Activated T-cell treated with anti-CD3 and anti-CD28 coated beads, Interleukin-2, amount 50 U/mL, for 24 hours (primary cell): ENCODE data around the gene ANKS1B.
"Not testable (repeated sequence)": the region's sequence is repeated elsewhere in the genome, so short reads cannot be mapped to it uniquely, and the experiment has no call there.

Source experiments
- DNase-seq: peaks from one replicate; pipeline ENCODE4 v3.0.0-alpha.2; 2020
- H3K27ac Mint-ChIP-seq: 2 replicates; pipeline ENCODE4 v1.8.0; 2020; ENCODE audit warnings: mild to moderate bottlenecking, mixed read lengths
- H3K27me3 Mint-ChIP-seq: 2 replicates; pipeline ENCODE4 v1.8.0; 2020; ENCODE audit warnings: mixed read lengths
- H3K36me3 Mint-ChIP-seq: 2 replicates; pipeline ENCODE4 v1.8.0; 2020; ENCODE audit warnings: low read depth, mixed read lengths
- H3K4me1 Mint-ChIP-seq: 2 replicates; pipeline ENCODE4 v1.8.0; 2020; ENCODE audit warnings: low read depth, mixed read lengths
- H3K4me3 Mint-ChIP-seq: 2 replicates; pipeline ENCODE4 v1.8.0; 2020; ENCODE audit warnings: mild to moderate bottlenecking, moderate library complexity, mixed read lengths
- H3K9me3 Mint-ChIP-seq: 2 replicates; pipeline ENCODE4 v1.8.0; 2020; ENCODE audit warnings: mixed read lengths

Gene ANKS1B

DNA sequence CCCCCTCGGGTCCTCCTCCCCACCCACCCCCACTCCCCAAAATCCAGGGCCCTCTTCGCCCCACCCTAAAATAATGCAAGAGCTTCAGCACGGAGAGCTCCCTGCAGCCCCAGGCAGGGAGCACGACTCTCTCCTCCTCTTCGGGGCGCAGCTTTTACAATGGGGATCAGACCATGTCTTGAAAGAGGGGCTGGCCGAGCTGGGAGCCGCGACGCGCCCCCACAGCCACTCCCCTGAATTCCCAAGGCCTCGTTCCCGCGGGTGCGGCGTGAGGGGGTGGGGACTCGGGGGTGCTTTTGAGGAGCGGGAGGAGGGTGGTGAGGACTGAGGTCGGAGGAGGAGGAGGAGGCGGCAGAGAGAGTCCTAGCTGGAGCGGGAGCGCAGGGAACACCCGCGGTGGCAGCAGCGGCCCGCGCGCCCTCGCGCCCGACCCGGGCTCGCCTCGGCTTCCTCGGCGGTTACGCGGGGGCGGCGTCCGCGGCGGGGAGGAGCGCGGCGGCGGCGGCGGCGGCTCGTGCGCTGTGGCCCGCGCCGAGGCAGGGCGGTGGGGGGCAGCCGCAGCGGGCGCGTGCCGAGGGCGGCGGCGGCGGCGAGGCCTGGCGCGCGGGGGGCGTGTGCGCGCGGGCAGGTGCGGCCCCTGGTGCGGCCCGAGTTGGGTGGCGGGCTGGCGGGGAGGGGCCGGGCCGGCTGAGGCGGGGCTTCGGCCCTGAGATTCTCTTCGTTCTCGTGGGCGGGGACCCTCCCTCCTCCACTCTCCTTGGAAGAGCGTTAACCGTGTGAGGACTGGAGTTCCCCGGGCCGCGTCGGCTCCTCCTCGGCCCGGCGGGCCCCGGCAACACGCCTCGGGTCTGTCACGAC is at the start of gene ANKS1B:
ANKS1B (minus strand) TSS at position 666 of the 858 bp plus-strand sequence. CDS start 699 bp downstream, outside the sequence.
- Mint-ChIP-seq H3K36me3 (no peaks in the 10 kb centered on the region), H3K4me1 (peaks cover 12% of the 10 kb centered on the region), H3K9me3 (no peaks in the 10 kb centered on the region), H3K4me3 (peak within 1 kb of the TSS; percentile 63), H3K27me3 (peaks cover 57% of the 10 kb centered on the region), H3K27ac (no peak within 1 kb of the TSS)
- DNase-seq = peak; percentile 32

DNA sequence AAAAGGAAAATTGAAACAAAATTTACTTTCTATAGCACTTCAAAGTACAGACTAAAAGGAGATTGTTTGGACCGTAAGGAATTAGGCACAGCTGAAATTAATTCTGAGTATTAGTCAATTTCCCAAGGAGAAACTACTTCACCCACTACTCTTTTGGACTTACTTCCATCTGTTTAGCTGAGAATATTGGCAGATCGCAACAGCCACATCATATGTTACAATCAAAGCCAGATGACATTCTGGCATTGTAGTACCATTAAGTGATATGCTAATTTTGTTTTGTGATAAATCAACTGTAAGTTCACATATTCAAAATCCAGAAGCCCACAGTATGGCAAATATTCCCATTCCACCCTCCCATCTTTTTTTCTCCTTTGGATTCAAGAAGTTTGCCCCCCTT is 47.1 kb upstream of the ANKS1B start:
- Mint-ChIP-seq H3K36me3 (peaks cover 41% of the 10 kb centered on the region), H3K4me3 (no peak overlapping the region), H3K4me1 (no peaks in the 10 kb centered on the region), H3K27ac (no peak overlapping the region), H3K27me3 (no peaks in the 10 kb centered on the region), H3K9me3 (no peaks in the 10 kb centered on the region)
- DNase-seq = no peak

GRCh38 chr12:100027671-100028070 is 42.9 kb upstream of the ANKS1B start:
- H3K27ac Mint-ChIP-seq = no peak overlapping the region
- no peaks in the 10 kb centered on the region for H3K4me1 Mint-ChIP-seq
- H3K36me3 Mint-ChIP-seq = peaks cover 18% of the 10 kb centered on the region
- H3K27me3 Mint-ChIP-seq = no peaks in the 10 kb centered on the region
- H3K9me3 Mint-ChIP-seq = no peaks in the 10 kb centered on the region
- H3K4me3 Mint-ChIP-seq = no peak overlapping the region
- DNase-seq = no peak

GRCh38 chr12:100026241-100026640 is 41.5 kb upstream of the ANKS1B start:
- H3K27ac Mint-ChIP-seq = no peak overlapping the region
- H3K4me3 Mint-ChIP-seq = no peak overlapping the region
- H3K27me3 Mint-ChIP-seq = no peaks in the 10 kb centered on the region
- H3K9me3 Mint-ChIP-seq = peaks cover 7% of the 10 kb centered on the region
- H3K4me1 Mint-ChIP-seq = no peaks in the 10 kb centered on the region
- peaks cover 14% of the 10 kb centered on the region for H3K36me3 Mint-ChIP-seq
- no peak for DNase-seq

DNA sequence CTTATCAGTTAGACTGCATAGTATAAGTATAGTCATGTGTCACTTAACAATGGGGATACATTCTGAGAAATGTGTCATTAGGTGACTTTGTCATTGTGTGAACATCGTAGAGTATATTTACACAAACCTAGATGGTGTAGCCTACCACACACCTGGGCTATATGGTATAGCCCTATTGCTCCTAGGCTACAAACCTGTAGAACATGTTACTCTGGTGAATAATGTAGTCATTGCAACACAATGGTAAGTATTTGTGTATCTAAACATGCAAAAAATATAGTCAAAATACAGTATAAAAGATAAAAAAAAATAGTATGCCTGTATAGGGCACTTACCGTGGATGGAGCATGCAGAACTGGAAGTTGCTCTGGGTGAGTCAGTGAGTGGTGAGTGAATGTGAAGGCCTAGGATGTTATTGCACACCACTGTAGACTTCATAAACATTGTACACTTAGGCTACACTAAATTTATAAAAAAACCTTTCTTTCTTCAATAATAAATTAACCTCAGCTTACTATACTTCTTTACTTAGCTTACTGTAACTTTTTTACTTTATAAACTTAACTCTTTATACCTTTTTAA is 40.3 kb upstream of the ANKS1B start:
- no peak for DNase-seq
- H3K4me3 Mint-ChIP-seq = no peak overlapping the region
- no peak overlapping the region for H3K27ac Mint-ChIP-seq
- H3K36me3 Mint-ChIP-seq = peaks cover 14% of the 10 kb centered on the region
- no peaks in the 10 kb centered on the region for H3K27me3 Mint-ChIP-seq
- H3K4me1 Mint-ChIP-seq = no peaks in the 10 kb centered on the region
- H3K9me3 Mint-ChIP-seq = peaks cover 7% of the 10 kb centered on the region

- peaks cover 16% of the 10 kb centered on the region for H3K9me3 Mint-ChIP-seq
- no peaks in the 10 kb centered on the region for H3K4me1 Mint-ChIP-seq
- no peaks in the 10 kb centered on the region for H3K27me3 Mint-ChIP-seq
- peaks cover 20% of the 10 kb centered on the region for H3K36me3 Mint-ChIP-seq
- no peak overlapping the region for H3K4me3 Mint-ChIP-seq
- no peak overlapping the region for H3K27ac Mint-ChIP-seq
- no peak for DNase-seq
These were observed 35.6 kb upstream of the ANKS1B start for GRCh38 chr12:100020370-100020769.

DNA sequence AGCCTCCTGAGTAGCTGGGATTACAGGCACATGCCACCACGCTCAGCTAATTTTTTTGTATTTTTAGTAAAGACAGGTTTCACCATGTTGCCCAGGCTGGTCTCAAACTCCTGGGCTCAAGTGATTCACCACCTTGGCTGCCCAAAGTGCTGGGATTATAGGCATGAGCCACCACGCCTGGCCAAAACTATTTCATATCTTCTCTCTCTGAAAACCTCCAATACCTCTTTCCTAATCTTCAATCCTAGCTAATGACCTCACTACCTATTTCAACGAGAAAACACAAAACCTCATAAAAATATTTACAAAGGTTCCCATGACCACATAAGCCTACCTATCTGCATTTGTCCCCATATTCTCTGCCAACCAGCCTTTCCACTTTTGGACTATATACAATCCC is 32.3 kb upstream of the ANKS1B start:
- Mint-ChIP-seq H3K9me3 (peaks cover 12% of the 10 kb centered on the region), H3K27me3 (no peaks in the 10 kb centered on the region), H3K4me1 (no peaks in the 10 kb centered on the region), H3K36me3 (peaks cover 18% of the 10 kb centered on the region), H3K4me3 (no peak overlapping the region), H3K27ac (no peak overlapping the region)
- DNase-seq = no peak

GRCh38 chr12:100016304-100016703 is 31.6 kb upstream of the ANKS1B start:
- DNase-seq, H3K4me1 Mint-ChIP-seq, H3K27ac Mint-ChIP-seq, H3K4me3 Mint-ChIP-seq, H3K9me3 Mint-ChIP-seq, H3K27me3 Mint-ChIP-seq: not testable (repeated sequence)
- H3K36me3 Mint-ChIP-seq = peaks cover 15% of the 10 kb centered on the region

DNA sequence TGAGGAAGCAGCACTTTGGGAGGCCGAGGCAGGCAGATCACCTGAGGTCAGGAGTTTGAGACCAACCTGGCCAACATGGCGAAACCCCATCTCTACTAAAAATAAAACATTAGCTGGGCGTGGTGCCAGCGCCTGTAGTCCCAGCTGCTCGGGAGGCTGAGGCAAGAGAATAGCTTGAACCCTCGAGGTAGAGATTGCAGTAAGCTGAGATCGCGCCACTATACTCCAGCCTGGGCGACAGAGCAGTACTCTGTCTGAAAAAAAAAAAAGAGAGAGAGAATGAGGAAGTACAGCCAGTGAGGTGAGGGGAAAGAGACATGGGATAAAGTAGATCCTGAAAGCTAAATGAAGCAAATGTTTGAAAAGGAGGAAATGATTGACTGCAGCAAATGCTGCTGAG is 21.1 kb upstream of the ANKS1B start:
- not testable (repeated sequence) for H3K4me1 Mint-ChIP-seq

DNA sequence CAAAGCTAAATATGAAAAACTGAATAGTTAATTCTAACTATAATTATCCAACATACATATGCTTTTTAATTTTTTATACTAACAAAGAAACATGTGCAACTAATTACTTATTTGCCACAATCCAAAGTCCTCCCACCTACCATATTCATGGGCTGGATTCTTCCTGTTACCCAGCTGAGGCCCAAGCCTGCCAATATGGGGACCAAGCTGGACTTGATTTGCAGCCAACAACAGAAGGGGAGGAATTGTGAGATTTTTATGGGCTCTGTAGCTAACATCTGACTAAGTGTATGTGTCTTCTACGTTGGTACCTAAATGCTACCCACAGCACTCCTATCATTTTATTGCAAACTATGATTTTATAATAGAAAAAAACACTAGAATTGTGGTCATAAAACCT is 13.1 kb upstream of the ANKS1B start:
- no peaks in the 10 kb centered on the region for H3K4me1 Mint-ChIP-seq
- no peak for DNase-seq
- H3K27me3 Mint-ChIP-seq = no peaks in the 10 kb centered on the region
- no peaks in the 10 kb centered on the region for H3K36me3 Mint-ChIP-seq
- peaks cover 22% of the 10 kb centered on the region for H3K9me3 Mint-ChIP-seq
- H3K27ac Mint-ChIP-seq = no peak overlapping the region
- no peak overlapping the region for H3K4me3 Mint-ChIP-seq

More for the DNA sequence above, 21.1 kb upstream of the ANKS1B start:
- H3K36me3 Mint-ChIP-seq = peaks cover 19% of the 10 kb centered on the region
- not testable (repeated sequence) for H3K27ac Mint-ChIP-seq, DNase-seq, H3K27me3 Mint-ChIP-seq, H3K4me3 Mint-ChIP-seq, H3K9me3 Mint-ChIP-seq

GRCh38 chr12:99996095-99996494 is 11.4 kb upstream of the ANKS1B start:
- Mint-ChIP-seq H3K4me1 (no peaks in the 10 kb centered on the region), H3K27ac (no peak overlapping the region), H3K27me3 (peaks cover 5% of the 10 kb centered on the region), H3K9me3 (peaks cover 22% of the 10 kb centered on the region), H3K4me3 (no peak overlapping the region), H3K36me3 (no peaks in the 10 kb centered on the region)
- no peak for DNase-seq

DNA sequence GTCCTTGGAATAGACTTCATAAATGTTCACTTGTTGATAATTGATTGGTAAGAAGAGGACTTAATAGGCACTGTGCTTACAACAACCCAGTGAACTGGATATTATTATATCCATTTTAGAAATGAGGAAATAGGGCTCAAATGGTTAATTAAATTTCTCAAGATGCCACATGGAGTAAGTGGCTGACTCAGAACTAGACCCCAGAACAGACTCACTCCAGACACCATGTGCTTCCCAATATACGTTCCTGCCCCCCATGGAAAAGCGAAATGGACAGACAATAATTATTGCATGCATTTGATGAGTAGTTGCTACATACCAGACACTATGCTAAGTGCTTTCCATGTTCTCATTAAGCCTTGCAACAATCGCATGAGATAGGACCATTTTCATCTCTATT is 895 bp upstream of the ANKS1B start:
- H3K27me3 Mint-ChIP-seq = peaks cover 53% of the 10 kb centered on the region

GRCh38 chr12:99985129-99985570 is 414 bp upstream of the ANKS1B start:
- no peak for DNase-seq
- H3K27ac Mint-ChIP-seq = no peak overlapping the region
- H3K9me3 Mint-ChIP-seq = no peaks in the 10 kb centered on the region
- H3K36me3 Mint-ChIP-seq = no peaks in the 10 kb centered on the region
- peaks cover 57% of the 10 kb centered on the region for H3K27me3 Mint-ChIP-seq
- peaks cover 12% of the 10 kb centered on the region for H3K4me1 Mint-ChIP-seq
- peak overlapping the region; percentile 59 for H3K4me3 Mint-ChIP-seq

More for the DNA sequence above, 895 bp upstream of the ANKS1B start:
- H3K4me3 Mint-ChIP-seq = peak overlapping the region; percentile 59
- DNase-seq = no peak
- H3K36me3 Mint-ChIP-seq = no peaks in the 10 kb centered on the region
- H3K9me3 Mint-ChIP-seq = no peaks in the 10 kb centered on the region
- no peak overlapping the region for H3K27ac Mint-ChIP-seq
- H3K4me1 Mint-ChIP-seq = peaks cover 12% of the 10 kb centered on the region

GRCh38 chr12:99983456-99984258 is 1.1 kb downstream of the ANKS1B start:
- Mint-ChIP-seq H3K4me1 (peaks cover 12% of the 10 kb centered on the region), H3K9me3 (no peaks in the 10 kb centered on the region), H3K27ac (no peak overlapping the region), H3K4me3 (no peak overlapping the region), H3K27me3 (peaks cover 57% of the 10 kb centered on the region), H3K36me3 (no peaks in the 10 kb centered on the region)
- DNase-seq = no peak
